K562 (cell line): ENCODE results near the gene LPAR6.
"Not testable (repeated sequence)": the region's sequence is repeated elsewhere in the genome, so short reads cannot be mapped to it uniquely, and the experiment has no call there.

Experiments
- BHLHE40 ChIP-seq: IDR thresholded peaks from 2 replicates; pipeline ENCODE4 v1.6.1; 2011; ENCODE audit warnings: low read length, improper control_type of control experiment
- CTCF ChIP-seq, 3 experiments: IDR thresholded peaks in 2 of 3; conservative IDR thresholded peaks in 1 of 3; 2 replicates each; pipeline ENCODE4 v1.5.1; 2011 to 2012; ENCODE audit warnings: low read length in 3 of 3, mild to moderate bottlenecking in 3 of 3, control low read depth in 2 of 3, improper control_type of control experiment in 1 of 3, inconsistent platforms in 1 of 3, low read depth in 1 of 3, mixed read lengths in 1 of 3, moderate library complexity in 1 of 3; ENCODE audit not compliant: insufficient read depth in 2 of 3
- DNMT1 ChIP-seq: fragments of 450-650 bp; IDR thresholded peaks from 2 replicates; pipeline ENCODE4 v1.6.1; 2016; ENCODE audit warnings: antibody characterized with exemption, mild to moderate bottlenecking
- FOSL1 ChIP-seq: fragments of 200-800 bp; sonication (Bioruptor generic); conservative IDR thresholded peaks from 2 replicates; pipeline ENCODE4 v1.6.1; 2016; ENCODE audit warnings: missing genetic modification characterization, missing compliant biosample characterization
- HDAC1 ChIP-seq, 2 experiments: fragments of 450-650 bp; IDR thresholded peaks; 2 replicates each; pipeline ENCODE4 v1.6.1; 2016 to 2017; ENCODE audit warnings: inconsistent platforms in 1 of 2, mild to moderate bottlenecking in 1 of 2, moderate library complexity in 1 of 2
- KAT2B ChIP-seq: IDR thresholded peaks from one replicate; pipeline ENCODE4 v1.6.1; 2012; ENCODE audit warnings: low read depth, mild to moderate bottlenecking, control low read depth, inconsistent platforms, low read length, moderate library complexity
- POLR2A ChIP-seq: fragments of 450-650 bp; conservative IDR thresholded peaks from 2 replicates; pipeline ENCODE4 v1.6.1; 2016
- SMC3 ChIP-seq: conservative IDR thresholded peaks from 2 replicates; pipeline ENCODE4 v1.6.1; 2011; ENCODE audit warnings: low read depth, low read length, improper control_type of control experiment; ENCODE audit not compliant: insufficient read depth
- TF ChIP-seq, protein P1 (sequence below): sonication (generic); formaldehyde crosslinking; IDR thresholded peaks from 2 replicates; pipeline ENCODE4 v1.8.1; 2023; ENCODE audit warnings: mild to moderate bottlenecking, missing genetic modification reagents
- TF ChIP-seq, protein P2 (sequence below): sonication (generic); formaldehyde crosslinking; IDR thresholded peaks from 2 replicates; pipeline ENCODE4 v1.8.1; 2022; ENCODE audit warnings: missing genetic modification reagents
- TF ChIP-seq, protein P3 (sequence below): fragments of 250-450 bp; sonication (Bioruptor Pico); IDR thresholded peaks from 2 replicates; pipeline ENCODE4 v1.4.0; 2020

- TF ChIP-seq, protein P1, sequence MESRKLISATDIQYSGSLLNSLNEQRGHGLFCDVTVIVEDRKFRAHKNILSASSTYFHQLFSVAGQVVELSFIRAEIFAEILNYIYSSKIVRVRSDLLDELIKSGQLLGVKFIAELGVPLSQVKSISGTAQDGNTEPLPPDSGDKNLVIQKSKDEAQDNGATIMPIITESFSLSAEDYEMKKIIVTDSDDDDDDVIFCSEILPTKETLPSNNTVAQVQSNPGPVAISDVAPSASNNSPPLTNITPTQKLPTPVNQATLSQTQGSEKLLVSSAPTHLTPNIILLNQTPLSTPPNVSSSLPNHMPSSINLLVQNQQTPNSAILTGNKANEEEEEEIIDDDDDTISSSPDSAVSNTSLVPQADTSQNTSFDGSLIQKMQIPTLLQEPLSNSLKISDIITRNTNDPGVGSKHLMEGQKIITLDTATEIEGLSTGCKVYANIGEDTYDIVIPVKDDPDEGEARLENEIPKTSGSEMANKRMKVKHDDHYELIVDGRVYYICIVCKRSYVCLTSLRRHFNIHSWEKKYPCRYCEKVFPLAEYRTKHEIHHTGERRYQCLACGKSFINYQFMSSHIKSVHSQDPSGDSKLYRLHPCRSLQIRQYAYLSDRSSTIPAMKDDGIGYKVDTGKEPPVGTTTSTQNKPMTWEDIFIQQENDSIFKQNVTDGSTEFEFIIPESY: not testable (repeated sequence)
- TF ChIP-seq KAT2B; HDAC1 (IDR thresholded peaks at IDR 0.05); POLR2A; CTCF (IDR thresholded peaks at IDR 0.05 in 2 of 3, conservative IDR thresholded peaks at IDR 0.05 in 1 of 3; ENCODE audit: insufficient read depth in 2 of 3, low read depth in 1 of 3, low read length in 3 of 3); BHLHE40; DNMT1; SMC3; FOSL1 (tag): not testable (repeated sequence)
- TF ChIP-seq, protein P2, sequence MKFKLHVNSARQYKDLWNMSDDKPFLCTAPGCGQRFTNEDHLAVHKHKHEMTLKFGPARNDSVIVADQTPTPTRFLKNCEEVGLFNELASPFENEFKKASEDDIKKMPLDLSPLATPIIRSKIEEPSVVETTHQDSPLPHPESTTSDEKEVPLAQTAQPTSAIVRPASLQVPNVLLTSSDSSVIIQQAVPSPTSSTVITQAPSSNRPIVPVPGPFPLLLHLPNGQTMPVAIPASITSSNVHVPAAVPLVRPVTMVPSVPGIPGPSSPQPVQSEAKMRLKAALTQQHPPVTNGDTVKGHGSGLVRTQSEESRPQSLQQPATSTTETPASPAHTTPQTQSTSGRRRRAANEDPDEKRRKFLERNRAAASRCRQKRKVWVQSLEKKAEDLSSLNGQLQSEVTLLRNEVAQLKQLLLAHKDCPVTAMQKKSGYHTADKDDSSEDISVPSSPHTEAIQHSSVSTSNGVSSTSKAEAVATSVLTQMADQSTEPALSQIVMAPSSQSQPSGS (CRISPR knock-in tag): not testable (repeated sequence)
- TF ChIP-seq, protein P3, sequence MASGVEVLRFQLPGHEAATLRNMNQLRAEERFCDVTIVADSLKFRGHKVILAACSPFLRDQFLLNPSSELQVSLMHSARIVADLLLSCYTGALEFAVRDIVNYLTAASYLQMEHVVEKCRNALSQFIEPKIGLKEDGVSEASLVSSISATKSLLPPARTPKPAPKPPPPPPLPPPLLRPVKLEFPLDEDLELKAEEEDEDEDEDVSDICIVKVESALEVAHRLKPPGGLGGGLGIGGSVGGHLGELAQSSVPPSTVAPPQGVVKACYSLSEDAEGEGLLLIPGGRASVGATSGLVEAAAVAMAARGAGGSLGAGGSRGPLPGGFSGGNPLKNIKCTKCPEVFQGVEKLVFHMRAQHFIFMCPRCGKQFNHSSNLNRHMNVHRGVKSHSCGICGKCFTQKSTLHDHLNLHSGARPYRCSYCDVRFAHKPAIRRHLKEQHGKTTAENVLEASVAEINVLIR (CRISPR knock-in tag): not testable (repeated sequence)
Measured at GRCh38 chr13:48426755-48427298, 13.9 kb upstream of the LPAR6 start.
